Measurements from ENCODE around the gene SLFN12L.

DNA sequence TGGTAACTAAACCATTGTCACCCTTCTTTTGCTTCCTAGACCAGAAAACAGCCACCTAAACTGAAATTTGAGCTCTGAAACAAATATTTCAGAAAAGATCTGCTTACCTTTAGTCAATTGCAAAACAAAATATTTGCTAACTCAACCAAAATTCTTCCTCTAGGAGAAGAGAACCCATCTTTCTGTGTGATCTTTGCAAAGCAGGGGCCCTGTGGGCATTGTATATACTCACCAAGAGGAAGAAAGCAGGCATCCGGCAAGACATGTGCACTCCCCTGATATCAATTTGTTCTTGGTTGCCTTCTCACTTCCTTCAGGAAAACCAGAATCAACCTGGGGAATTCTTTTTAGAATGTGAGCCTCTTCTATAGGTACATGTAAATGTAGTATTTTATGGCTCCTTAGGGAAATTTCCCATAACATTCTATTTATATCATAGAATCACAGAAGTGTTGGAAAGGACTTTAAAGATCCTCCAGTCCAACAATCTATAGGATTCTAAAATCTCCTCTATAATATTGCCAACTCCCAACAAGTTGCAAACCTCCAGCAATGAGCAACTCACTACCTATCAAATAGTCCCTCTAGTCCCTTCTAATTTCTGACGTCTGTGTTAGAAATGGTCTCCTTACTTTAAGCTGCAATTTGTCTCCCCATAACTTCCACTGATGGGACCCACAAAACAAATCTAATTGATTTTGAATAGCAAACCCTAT is 22.2 kb upstream of the SLFN12L start:
- TF ChIP-seq, protein P1, sequence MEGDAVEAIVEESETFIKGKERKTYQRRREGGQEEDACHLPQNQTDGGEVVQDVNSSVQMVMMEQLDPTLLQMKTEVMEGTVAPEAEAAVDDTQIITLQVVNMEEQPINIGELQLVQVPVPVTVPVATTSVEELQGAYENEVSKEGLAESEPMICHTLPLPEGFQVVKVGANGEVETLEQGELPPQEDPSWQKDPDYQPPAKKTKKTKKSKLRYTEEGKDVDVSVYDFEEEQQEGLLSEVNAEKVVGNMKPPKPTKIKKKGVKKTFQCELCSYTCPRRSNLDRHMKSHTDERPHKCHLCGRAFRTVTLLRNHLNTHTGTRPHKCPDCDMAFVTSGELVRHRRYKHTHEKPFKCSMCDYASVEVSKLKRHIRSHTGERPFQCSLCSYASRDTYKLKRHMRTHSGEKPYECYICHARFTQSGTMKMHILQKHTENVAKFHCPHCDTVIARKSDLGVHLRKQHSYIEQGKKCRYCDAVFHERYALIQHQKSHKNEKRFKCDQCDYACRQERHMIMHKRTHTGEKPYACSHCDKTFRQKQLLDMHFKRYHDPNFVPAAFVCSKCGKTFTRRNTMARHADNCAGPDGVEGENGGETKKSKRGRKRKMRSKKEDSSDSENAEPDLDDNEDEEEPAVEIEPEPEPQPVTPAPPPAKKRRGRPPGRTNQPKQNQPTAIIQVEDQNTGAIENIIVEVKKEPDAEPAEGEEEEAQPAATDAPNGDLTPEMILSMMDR (IDR thresholded peaks at IDR 0.05; ENCODE audit: low read length): no peak
- no peak for TF ChIP-seq EZH2 (IDR thresholded peaks at IDR 0.05; ENCODE audit: borderline replicate concordance, low read length)
